Measurements from ENCODE around the gene ARSH.
"Not testable (repeated sequence)": the region's sequence is repeated elsewhere in the genome, so short reads cannot be mapped to it uniquely, and the experiment has no call there.

ARSH gene

GRCh38 chrX:3006495-3006894, at the start of gene ARSH:
Gene ARSH, plus strand, starts transcription at chrX:3006546. Its CDS starts 67 bp downstream, at chrX:3006613.
- DNase-seq (ENCODE audit: low read depth): no peak

GRCh38 chrX:2958199-2958598, 48.1 kb upstream of the ARSH start:
- DNase-seq (ENCODE audit: low read depth): no peak

GRCh38 chrX:2960861-2961515, 45.4 kb upstream of the ARSH start:
- DNase-seq (ENCODE audit: low read depth): no peak

GRCh38 chrX:2962381-2962780, 44.0 kb upstream of the ARSH start:
- DNase-seq (ENCODE audit: low read depth): no peak

GRCh38 chrX:2963449-2963848, 42.9 kb upstream of the ARSH start:
- not testable (repeated sequence) for DNase-seq (ENCODE audit: low read depth)

- not testable (repeated sequence) for DNase-seq (ENCODE audit: low read depth)
Observed at GRCh38 chrX:2963992-2964794, 42.2 kb upstream of the ARSH start.

GRCh38 chrX:2965965-2966364, 40.4 kb upstream of the ARSH start:
- DNase-seq (ENCODE audit: low read depth): no peak

- no peak for DNase-seq (ENCODE audit: low read depth)
Observed at GRCh38 chrX:2967012-2967411, 39.3 kb upstream of the ARSH start.

- no peak for DNase-seq (ENCODE audit: low read depth)
Observed at GRCh38 chrX:2967584-2967983, 38.8 kb upstream of the ARSH start.

- DNase-seq (ENCODE audit: low read depth): no peak
Observed at GRCh38 chrX:2967998-2968909, 38.1 kb upstream of the ARSH start.

- DNase-seq (ENCODE audit: low read depth): no peak
Observed at GRCh38 chrX:2969021-2969420, 37.3 kb upstream of the ARSH start.

- DNase-seq (ENCODE audit: low read depth): no peak
Observed at GRCh38 chrX:2972391-2972790, 34.0 kb upstream of the ARSH start.

GRCh38 chrX:2974961-2975360, 31.4 kb upstream of the ARSH start:
- DNase-seq (ENCODE audit: low read depth): no peak

GRCh38 chrX:2978639-2979038, 27.7 kb upstream of the ARSH start:
- DNase-seq (ENCODE audit: low read depth): not testable (repeated sequence)

GRCh38 chrX:2984342-2984741, 22.0 kb upstream of the ARSH start:
- no peak for DNase-seq (ENCODE audit: low read depth)

GRCh38 chrX:2989565-2989964, 16.8 kb upstream of the ARSH start:
- no peak for DNase-seq (ENCODE audit: low read depth)

GRCh38 chrX:3010532-3010931, 4.2 kb downstream of the ARSH start:
- DNase-seq (ENCODE audit: low read depth): no peak

GRCh38 chrX:3017492-3017891, 11.1 kb downstream of the ARSH start:
- no peak for DNase-seq (ENCODE audit: low read depth)

GRCh38 chrX:3024176-3024575, 17.8 kb downstream of the ARSH start:
- DNase-seq (ENCODE audit: low read depth): no peak

- DNase-seq (ENCODE audit: low read depth): no peak
Observed at GRCh38 chrX:3026074-3026815, 19.9 kb downstream of the ARSH start.

- no peak for DNase-seq (ENCODE audit: low read depth)
Observed at GRCh38 chrX:3029129-3029528, 22.8 kb downstream of the ARSH start.

- no peak for DNase-seq (ENCODE audit: low read depth)
Observed at GRCh38 chrX:3037218-3037617, 30.9 kb downstream of the ARSH start.
